ENCODE measurements around the gene ABCF2. TPM values are rescaled to one million over a fixed set of nuclear protein-coding genes. Genes with fewer than 3 reads are reported as not detected.
A peak's percentile ranks its signal among the peaks of the same experiment; 100 is the strongest.

ABCF2 gene
- total and polyA plus RNA-seq, 2 of the 13 experiments (the other 11 are each of a cell fraction or from before 2014, with no cell fraction given): 16.3 to 42.5 TPM

DNA sequence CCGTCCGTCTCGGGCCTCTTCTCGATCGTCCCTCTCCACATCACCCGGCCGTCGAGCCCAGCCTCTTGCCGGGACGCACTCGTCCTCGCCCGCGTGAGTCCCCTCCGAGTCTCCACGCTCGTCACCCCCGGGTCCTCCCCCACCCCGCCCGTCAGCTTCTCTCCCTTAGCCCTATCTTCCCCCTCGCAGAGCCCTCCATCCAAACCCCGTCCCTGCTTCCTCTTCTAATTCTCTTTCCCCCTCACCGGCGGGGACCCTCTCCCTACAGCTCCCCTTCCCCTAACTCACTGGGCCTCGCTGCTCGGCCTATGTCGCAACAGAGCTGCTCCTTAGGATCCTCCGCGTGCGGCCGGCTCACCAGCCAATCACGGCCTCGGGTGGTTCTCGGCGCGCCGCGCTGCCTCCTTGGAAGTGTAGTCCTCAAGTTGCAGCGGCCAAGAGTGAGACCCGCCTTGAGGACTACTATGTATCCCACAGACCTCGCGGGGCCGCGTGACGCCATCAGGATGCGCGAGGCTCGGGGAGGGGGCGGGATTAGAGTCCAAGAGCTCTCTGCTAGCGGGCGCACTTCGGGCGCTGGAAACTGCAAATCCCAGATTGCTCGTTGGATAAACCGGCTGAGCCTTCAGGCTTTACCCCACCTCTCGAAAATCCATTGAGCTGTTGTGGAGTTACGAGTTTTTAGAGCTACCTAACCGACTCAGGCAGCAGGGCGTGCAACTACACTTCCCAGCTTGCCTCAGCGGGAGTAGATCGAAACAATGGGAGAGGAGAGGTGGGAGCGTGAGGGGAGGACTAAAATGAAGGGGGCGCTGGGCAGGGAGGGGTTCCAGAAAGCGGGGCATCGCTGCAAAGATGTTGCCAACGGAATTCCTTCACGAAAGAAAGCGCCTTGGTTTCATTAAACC is at the start of gene ABCF2 (continued):
- TF ChIP-seq SOX6 (IDR thresholded peaks at IDR 0.05) (no peak), SOX6 (CRISPR knock-in tag; IDR thresholded peaks at IDR 0.05) (peak; percentile 61; the same call in 1 of the 2 replicates), ZNF616 (CRISPR knock-in tag; IDR thresholded peaks at IDR 0.05; ENCODE audit: low read depth) (0 out of 2 replicates have a peak, but pooled peaks have one; percentile 28), SOX13 (IDR thresholded peaks at IDR 0.05) (0 out of 2 replicates have a peak, but pooled peaks have one; percentile 37), SOX13 (CRISPR knock-in tag; conservative IDR thresholded peaks at IDR 0.05 in 1 of 2, IDR thresholded peaks at IDR 0.05 in 1 of 2) (no peak; a peak in 1 of 4 replicates), MIER3 (CRISPR knock-in tag; IDR thresholded peaks at IDR 0.05; ENCODE audit: borderline replicate concordance) (peak; percentile 79; the same call in 1 of the 2 replicates), FOXC1 (CRISPR knock-in tag; IDR thresholded peaks at IDR 0.05; ENCODE audit: borderline replicate concordance) (0 out of 2 replicates have a peak, but pooled peaks have one; percentile 67), KLF16 (CRISPR knock-in tag; IDR thresholded peaks at IDR 0.05) (peak in 1 of 2 experiments; percentile 71; a peak in 1 of 4 replicates), THAP11 (CRISPR knock-in tag; IDR thresholded peaks at IDR 0.05) (peak; percentile 98), STAG1 (CRISPR knock-in tag; IDR thresholded peaks at IDR 0.05) (no peak), HIVEP1 (CRISPR knock-in tag; IDR thresholded peaks at IDR 0.05) (no peak; the same call in 1 of the 2 replicates), ASH2L (IDR thresholded peaks at IDR 0.05; ENCODE audit: insufficient read length, low read depth, low read length) (peak; percentile 86), ZSCAN25 (CRISPR knock-in tag; IDR thresholded peaks at IDR 0.05) (no peak), GTF3A (CRISPR knock-in tag; conservative IDR thresholded peaks at IDR 0.05) (0 out of 2 replicates have a peak, but pooled peaks have one; percentile 30), ZNF619 (CRISPR knock-in tag; IDR thresholded peaks at IDR 0.05) (no peak), SALL2 (CRISPR knock-in tag; IDR thresholded peaks at IDR 0.05) (peak; percentile 85), CHD2 (IDR thresholded peaks at IDR 0.05; ENCODE audit: low read depth, low read length) (peak; percentile 85), TFAP4 (IDR thresholded peaks at IDR 0.05; ENCODE audit: borderline replicate concordance, low read depth) (peak; percentile 10; the same call in 1 of the 2 replicates), SIX4 (CRISPR knock-in tag; IDR thresholded peaks at IDR 0.05) (peak; percentile 50; the same call in 1 of the 2 replicates), SOX5 (CRISPR knock-in tag; IDR thresholded peaks at IDR 0.05; ENCODE audit: borderline replicate concordance) (peak; percentile 50; the same call in 1 of the 2 replicates), KAT8 (CRISPR knock-in tag; IDR thresholded peaks at IDR 0.05) (peak; percentile 96)
- TF ChIP-seq, protein P1, sequence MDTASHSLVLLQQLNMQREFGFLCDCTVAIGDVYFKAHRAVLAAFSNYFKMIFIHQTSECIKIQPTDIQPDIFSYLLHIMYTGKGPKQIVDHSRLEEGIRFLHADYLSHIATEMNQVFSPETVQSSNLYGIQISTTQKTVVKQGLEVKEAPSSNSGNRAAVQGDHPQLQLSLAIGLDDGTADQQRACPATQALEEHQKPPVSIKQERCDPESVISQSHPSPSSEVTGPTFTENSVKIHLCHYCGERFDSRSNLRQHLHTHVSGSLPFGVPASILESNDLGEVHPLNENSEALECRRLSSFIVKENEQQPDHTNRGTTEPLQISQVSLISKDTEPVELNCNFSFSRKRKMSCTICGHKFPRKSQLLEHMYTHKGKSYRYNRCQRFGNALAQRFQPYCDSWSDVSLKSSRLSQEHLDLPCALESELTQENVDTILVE (CRISPR knock-in tag; IDR thresholded peaks at IDR 0.05): peak; percentile 18; the same call in 1 of the 2 replicates
